Osteocyte (in vitro differentiated cells): ENCODE results near the gene FAAP20. TPM values are rescaled to one million over a fixed set of nuclear protein-coding genes. Genes with fewer than 3 reads are reported as not detected.

Experiments
- DNase-seq: peaks from one replicate; pipeline ENCODE4 v3.0.0; 2021; ENCODE audit warnings: mixed read lengths; ENCODE audit not compliant: unreplicated experiment; ENCODE audit errors: extremely low spot score
- H3K27ac Mint-ChIP-seq: one replicate; pipeline ENCODE4 v1.8.0; 2021; ENCODE audit warnings: mild to moderate bottlenecking, mixed read lengths; ENCODE audit not compliant: unreplicated experiment
- H3K27me3 Mint-ChIP-seq: one replicate; pipeline ENCODE4 v1.8.0; 2021; ENCODE audit warnings: mixed read lengths; ENCODE audit not compliant: unreplicated experiment
- H3K36me3 Mint-ChIP-seq: one replicate; pipeline ENCODE4 v1.8.0; 2021; ENCODE audit warnings: mixed read lengths; ENCODE audit not compliant: unreplicated experiment
- H3K4me1 Mint-ChIP-seq: one replicate; pipeline ENCODE4 v1.8.0; 2021; ENCODE audit warnings: mixed read lengths; ENCODE audit not compliant: unreplicated experiment
- H3K4me3 Mint-ChIP-seq: one replicate; pipeline ENCODE4 v1.8.0; 2021; ENCODE audit warnings: mild to moderate bottlenecking, moderate library complexity, mixed read lengths; ENCODE audit not compliant: unreplicated experiment
- H3K9me3 Mint-ChIP-seq: one replicate; pipeline ENCODE4 v1.8.0; 2021; ENCODE audit warnings: mixed read lengths; ENCODE audit not compliant: unreplicated experiment
- total RNA-seq: library from RNA; stranded (reverse); gene quantifications from 2 replicates; pipeline ENCODE4 v1.2.1, GENCODE V29; 2021
- TF ChIP-seq, protein P1 (sequence below): fragments of 200-600 bp; sonication (generic); IDR thresholded peaks from 2 replicates; pipeline ENCODE4 v1.5.0; 2021; ENCODE audit warnings: antibody characterized with exemption, mild to moderate bottlenecking, moderate library complexity

The FAAP20 gene
- total RNA-seq, 1 donor from 2014 or later, result 90.4 TPM

GRCh38 chr1:2212532-2213491 is 18.2 kb upstream of the FAAP20 start:
- DNase-seq, result peak; percentile 96
- peaks cover 37% of the 10 kb centered on the region for H3K4me1 Mint-ChIP-seq
- peak overlapping the region; percentile 91 for H3K27ac Mint-ChIP-seq
- H3K27me3 Mint-ChIP-seq, result no peaks in the 10 kb centered on the region
- H3K9me3 Mint-ChIP-seq, result no peaks in the 10 kb centered on the region
- H3K4me3 Mint-ChIP-seq, result peak overlapping the region; percentile 38
- TF ChIP-seq, protein P1, sequence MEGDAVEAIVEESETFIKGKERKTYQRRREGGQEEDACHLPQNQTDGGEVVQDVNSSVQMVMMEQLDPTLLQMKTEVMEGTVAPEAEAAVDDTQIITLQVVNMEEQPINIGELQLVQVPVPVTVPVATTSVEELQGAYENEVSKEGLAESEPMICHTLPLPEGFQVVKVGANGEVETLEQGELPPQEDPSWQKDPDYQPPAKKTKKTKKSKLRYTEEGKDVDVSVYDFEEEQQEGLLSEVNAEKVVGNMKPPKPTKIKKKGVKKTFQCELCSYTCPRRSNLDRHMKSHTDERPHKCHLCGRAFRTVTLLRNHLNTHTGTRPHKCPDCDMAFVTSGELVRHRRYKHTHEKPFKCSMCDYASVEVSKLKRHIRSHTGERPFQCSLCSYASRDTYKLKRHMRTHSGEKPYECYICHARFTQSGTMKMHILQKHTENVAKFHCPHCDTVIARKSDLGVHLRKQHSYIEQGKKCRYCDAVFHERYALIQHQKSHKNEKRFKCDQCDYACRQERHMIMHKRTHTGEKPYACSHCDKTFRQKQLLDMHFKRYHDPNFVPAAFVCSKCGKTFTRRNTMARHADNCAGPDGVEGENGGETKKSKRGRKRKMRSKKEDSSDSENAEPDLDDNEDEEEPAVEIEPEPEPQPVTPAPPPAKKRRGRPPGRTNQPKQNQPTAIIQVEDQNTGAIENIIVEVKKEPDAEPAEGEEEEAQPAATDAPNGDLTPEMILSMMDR, result peak; percentile 33
- H3K36me3 Mint-ChIP-seq, result no peaks in the 10 kb centered on the region

- Mint-ChIP-seq H3K27ac (peak overlapping the region; percentile 91), H3K9me3 (no peaks in the 10 kb centered on the region), H3K4me1 (peaks cover 43% of the 10 kb centered on the region), H3K4me3 (no peak overlapping the region), H3K27me3 (no peaks in the 10 kb centered on the region), H3K36me3 (no peaks in the 10 kb centered on the region)
- TF ChIP-seq, protein P1, result no peak
- DNase-seq, result no peak
Observed at GRCh38 chr1:2212274-2212531, 17.6 kb upstream of the FAAP20 start.

DNA sequence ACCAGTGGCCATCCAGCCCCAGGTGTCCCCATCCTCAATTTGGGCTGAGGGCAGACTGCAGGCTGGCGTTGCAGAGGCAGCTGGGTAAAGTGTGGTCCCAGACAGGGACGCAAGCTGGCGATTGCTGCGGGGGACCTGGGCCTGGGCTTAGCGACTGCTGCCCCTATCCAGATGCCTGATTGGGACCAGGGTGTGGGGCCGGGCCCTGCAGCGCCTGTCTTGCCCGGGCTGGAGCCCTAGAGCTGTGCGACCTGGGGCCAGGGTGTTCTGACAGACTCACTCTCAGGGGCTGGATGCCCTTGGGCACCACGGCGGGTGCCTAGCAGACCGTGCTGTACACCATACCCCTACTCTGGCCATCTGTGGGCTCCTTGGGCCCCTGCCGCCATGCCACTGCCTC is 16.2 kb upstream of the FAAP20 start:
- H3K27me3 Mint-ChIP-seq, result no peaks in the 10 kb centered on the region
- no peaks in the 10 kb centered on the region for H3K36me3 Mint-ChIP-seq
- no peak overlapping the region for H3K4me3 Mint-ChIP-seq
- DNase-seq, result no peak
- TF ChIP-seq, protein P1, result no peak
- H3K27ac Mint-ChIP-seq, result no peak overlapping the region
- H3K9me3 Mint-ChIP-seq, result no peaks in the 10 kb centered on the region
- peaks cover 57% of the 10 kb centered on the region for H3K4me1 Mint-ChIP-seq

DNA sequence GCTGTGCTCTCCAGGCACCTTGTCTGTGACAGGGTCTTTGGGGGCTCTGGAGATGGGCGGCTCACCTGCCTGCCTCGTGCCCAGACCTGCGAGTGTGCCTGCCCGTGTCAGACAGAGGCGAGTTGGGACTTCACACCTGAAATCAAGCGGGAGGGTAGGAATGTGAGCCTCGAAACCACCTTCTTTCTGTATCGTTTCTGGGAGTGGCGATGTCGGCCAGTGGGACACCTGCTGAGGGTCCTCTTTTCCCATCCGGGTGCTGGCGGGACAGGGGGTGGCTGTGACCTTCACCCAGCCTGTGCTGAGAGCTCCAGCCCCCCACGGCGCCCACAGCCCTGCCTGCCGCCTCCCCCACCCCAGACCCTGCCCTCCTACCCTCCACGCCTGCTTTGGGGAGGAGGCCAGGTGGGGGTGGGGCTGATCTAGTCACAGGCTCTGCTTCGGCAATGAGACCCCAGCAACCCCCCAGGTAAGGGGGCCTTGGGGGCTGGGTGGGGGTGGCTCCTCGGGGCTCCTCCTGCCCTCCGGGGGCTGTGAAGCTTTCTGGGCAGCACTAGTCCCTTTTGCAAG is 15.6 kb upstream of the FAAP20 start:
- DNase-seq, result peak; percentile 76
- Mint-ChIP-seq H3K4me3 (no peak overlapping the region), H3K4me1 (peaks cover 57% of the 10 kb centered on the region), H3K27ac (peak overlapping the region; percentile 89), H3K36me3 (no peaks in the 10 kb centered on the region), H3K9me3 (no peaks in the 10 kb centered on the region), H3K27me3 (no peaks in the 10 kb centered on the region)
- TF ChIP-seq, protein P1, result no peak

DNA sequence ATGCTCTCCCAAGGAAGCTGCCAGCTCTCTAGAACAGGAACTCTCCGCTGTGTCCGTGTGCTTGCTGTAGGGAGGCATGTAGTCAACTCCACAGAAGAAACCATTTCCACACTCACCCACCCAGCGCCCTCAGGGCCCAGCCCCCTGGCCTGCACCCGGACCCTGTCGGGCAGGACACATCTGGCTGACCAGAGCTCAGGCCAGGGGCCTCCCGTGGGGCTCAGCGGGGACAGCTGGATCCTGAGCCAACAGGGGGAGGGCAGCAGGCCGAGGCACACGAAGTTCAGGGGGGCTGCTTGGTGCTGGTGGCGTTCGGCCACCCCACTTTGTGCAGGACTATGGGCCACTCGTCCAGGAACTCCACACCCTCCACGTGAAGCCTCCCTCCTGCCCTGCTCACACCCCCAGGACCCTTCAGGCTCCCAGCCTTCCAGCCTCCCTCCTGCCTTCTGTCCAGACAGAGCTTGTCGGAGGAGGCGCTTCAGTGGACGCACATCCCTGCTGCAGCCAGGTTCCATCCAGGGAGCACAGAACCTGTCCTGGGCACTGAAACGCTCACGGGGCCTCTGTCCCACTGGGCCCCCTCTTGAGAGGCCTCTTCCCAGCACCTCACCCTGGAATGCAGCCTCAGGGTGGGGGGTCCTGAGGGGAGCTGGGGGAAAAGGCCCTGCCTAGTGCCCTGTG is 15.0 kb upstream of the FAAP20 start:
- H3K4me3 Mint-ChIP-seq, result peak overlapping the region; percentile 38
- no peaks in the 10 kb centered on the region for H3K9me3 Mint-ChIP-seq
- H3K27ac Mint-ChIP-seq, result peak overlapping the region; percentile 89

More for the DNA sequence above, 15.0 kb upstream of the FAAP20 start:
- H3K36me3 Mint-ChIP-seq, result no peaks in the 10 kb centered on the region
- DNase-seq, result peak; percentile 83
- H3K27me3 Mint-ChIP-seq, result no peaks in the 10 kb centered on the region
- TF ChIP-seq, protein P1, result no peak
- peaks cover 57% of the 10 kb centered on the region for H3K4me1 Mint-ChIP-seq
